Heart left ventricle (tissue), 13 donors: Measurements from ENCODE around the gene WDR82.
"Not testable (repeated sequence)": the region's sequence is repeated elsewhere in the genome, so short reads cannot be mapped to it uniquely, and the experiment has no call there.

Experiments used
- POLR2A ChIP-seq, 2 donors: fragments of 450-650 bp; IDR thresholded peaks; one replicate each; pipeline ENCODE4 v1.6.1; 2017; ENCODE audit warnings: antibody characterized with exemption in 2 of 2, mild to moderate bottlenecking in 2 of 2, moderate library complexity in 2 of 2
- TF ChIP-seq, protein P1 (sequence below), 12 donors: fragments of 200-600 bp; sonication (generic) in 4 of 12; IDR thresholded peaks; one replicate each; pipeline versions ENCODE4 v1.5.0 to v1.8.0; 2018 to 2022; ENCODE audit warnings: antibody characterized with exemption in 12 of 12, mild to moderate bottlenecking in 5 of 12
- donor health status: ischemic (EF 13 %, LVEDD 7.1; RV severe dilation, severe dysfunction).
- donor health status: DM: no; HTN: yes; CAD: no.
- donor health status: DM: no; HTN: no; CAD: no.
- donor health status: ischemic (EF 25% LVEDD 6.9; RV normal size, moderate dysfunction).
- donor health status: ischemic (EF 25% LVEDD 5.7; RV mildly dilated, moderate dysfunction).
- donor health status: ischemic (EF 35%, LVEDD 5.7; RV mildly dilated, moderate dysfunction).
- donor health status: nonischemic (EF 11% LVEDD 7.7; RV severe dilation, severe dysfunction).
- donor health status: DM: yes; HTN: yes; CAD: no.
- donor health status: PGD.
- donor health status: ischemic (EF 29% LVEDD 5.4; RV normal size, mild dysfunction).
- donor health status: nonischemic (EF 23%, LVEDD 6.1; RV moderate dilation, normal function).

DNA sequence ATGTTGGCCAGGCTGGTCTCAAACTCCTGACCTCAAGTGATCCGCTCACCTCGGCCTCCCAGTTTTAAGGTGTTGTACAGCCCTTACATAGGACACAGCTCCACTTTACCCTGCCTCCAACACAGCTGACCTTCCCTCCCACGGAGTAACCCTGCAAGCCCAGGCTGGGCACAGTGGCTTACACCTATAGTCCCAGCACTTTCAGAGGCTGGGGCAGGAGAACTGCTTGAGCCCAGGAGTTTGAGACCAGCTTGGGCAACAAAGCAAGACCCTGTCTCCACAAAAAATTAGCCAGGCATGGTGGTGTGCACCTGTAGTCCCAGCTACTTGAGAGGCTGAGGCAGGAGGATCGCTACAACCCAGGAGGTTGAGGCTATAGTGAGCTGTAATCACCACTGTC lies 5.6 kb upstream of the WDR82 start:
- TF ChIP-seq, protein P1, sequence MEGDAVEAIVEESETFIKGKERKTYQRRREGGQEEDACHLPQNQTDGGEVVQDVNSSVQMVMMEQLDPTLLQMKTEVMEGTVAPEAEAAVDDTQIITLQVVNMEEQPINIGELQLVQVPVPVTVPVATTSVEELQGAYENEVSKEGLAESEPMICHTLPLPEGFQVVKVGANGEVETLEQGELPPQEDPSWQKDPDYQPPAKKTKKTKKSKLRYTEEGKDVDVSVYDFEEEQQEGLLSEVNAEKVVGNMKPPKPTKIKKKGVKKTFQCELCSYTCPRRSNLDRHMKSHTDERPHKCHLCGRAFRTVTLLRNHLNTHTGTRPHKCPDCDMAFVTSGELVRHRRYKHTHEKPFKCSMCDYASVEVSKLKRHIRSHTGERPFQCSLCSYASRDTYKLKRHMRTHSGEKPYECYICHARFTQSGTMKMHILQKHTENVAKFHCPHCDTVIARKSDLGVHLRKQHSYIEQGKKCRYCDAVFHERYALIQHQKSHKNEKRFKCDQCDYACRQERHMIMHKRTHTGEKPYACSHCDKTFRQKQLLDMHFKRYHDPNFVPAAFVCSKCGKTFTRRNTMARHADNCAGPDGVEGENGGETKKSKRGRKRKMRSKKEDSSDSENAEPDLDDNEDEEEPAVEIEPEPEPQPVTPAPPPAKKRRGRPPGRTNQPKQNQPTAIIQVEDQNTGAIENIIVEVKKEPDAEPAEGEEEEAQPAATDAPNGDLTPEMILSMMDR (IDR thresholded peaks at IDR 0.05) = not testable (repeated sequence)
- TF ChIP-seq POLR2A (IDR thresholded peaks at IDR 0.05) = not testable (repeated sequence)
